Articular chondrocyte of knee joint (primary cell): ENCODE data around the gene SENP5. TPM values are rescaled to one million over a fixed set of nuclear protein-coding genes. Genes with fewer than 3 reads are reported as not detected.

ENCODE experiments used
- total RNA-seq: library from RNA; depleted of rRNA; stranded (reverse); fragments of >200 nt; gene quantifications from 2 replicates; pipeline ENCODE4 v1.2.3, GENCODE V29; 2012

SENP5 gene
- 40.6 and 44.5 TPM in 2 replicates for total RNA-seq

GRCh38 chr3:196867507-196868296 lies at the start of gene SENP5:
TSS of gene SENP5 (plus strand) at chr3:196867920. CDS start at chr3:196885182, 17,262 bp downstream.

GRCh38 chr3:196942226-196942914 lies 74.7 kb downstream of the SENP5 start, which contains the start of gene NCBP2:
TSS of gene NCBP2 (minus strand) at chr3:196942528. CDS start at chr3:196942503, 25 bp downstream.

GRCh38 chr3:196968233-196969133 lies 100.8 kb downstream of the SENP5 start, which contains the start of gene PIGZ:
TSS of gene PIGZ (minus strand) at chr3:196968833. CDS start at chr3:196952031, 16,802 bp downstream.

Other genes starting within 250 kb of the SENP5 start
- gene NRROS, start 228.2 kb upstream of the SENP5 start, total RNA-seq: 1.4 and 1.5 TPM in 2 replicates
- 3.5 and 4.6 TPM in 2 replicates for gene CEP19, start 155.7 kb upstream of the SENP5 start, total RNA-seq
- gene PIGX, start 155.5 kb upstream of the SENP5 start, total RNA-seq: 36.8 and 39.2 TPM in 2 replicates
- 38.0 and 40.1 TPM in 2 replicates for gene PAK2, start 128.1 kb upstream of the SENP5 start, total RNA-seq
- gene NCBP2, start 74.6 kb downstream of the SENP5 start, total RNA-seq: 53.2 and 62.5 TPM in 2 replicates
- gene PIGZ, start 100.9 kb downstream of the SENP5 start, total RNA-seq: 5.2 and 5.6 TPM in 2 replicates
- 53.1 and 54.0 TPM in 2 replicates for gene MELTF, start 161.9 kb downstream of the SENP5 start, total RNA-seq